Endometrial microvascular endothelial cells (primary cell): ENCODE results near the gene NUSAP1. TPM values are rescaled to one million over a fixed set of nuclear protein-coding genes. Genes with fewer than 3 reads are reported as not detected.
"Not testable (repeated sequence)": the region's sequence is repeated elsewhere in the genome, so short reads cannot be mapped to it uniquely, and the experiment has no call there.

Source experiments
- in situ Hi-C: cut with HindIII; loops from 2 replicates; pipeline ENCODE4 v1.10.0; 2017; ENCODE audit warnings: low sequenced_read_pairs, low pct_unique_long_range_greater_than_20kb; ENCODE audit errors: inconsistent ontology term
- total RNA-seq: library from RNA; depleted of rRNA; stranded (reverse); fragments of >200 nt; gene quantifications from one replicate; pipeline ENCODE4 v1.2.3, GENCODE V29; 2015; ENCODE audit errors: inconsistent ontology term

Gene NUSAP1, protein sequence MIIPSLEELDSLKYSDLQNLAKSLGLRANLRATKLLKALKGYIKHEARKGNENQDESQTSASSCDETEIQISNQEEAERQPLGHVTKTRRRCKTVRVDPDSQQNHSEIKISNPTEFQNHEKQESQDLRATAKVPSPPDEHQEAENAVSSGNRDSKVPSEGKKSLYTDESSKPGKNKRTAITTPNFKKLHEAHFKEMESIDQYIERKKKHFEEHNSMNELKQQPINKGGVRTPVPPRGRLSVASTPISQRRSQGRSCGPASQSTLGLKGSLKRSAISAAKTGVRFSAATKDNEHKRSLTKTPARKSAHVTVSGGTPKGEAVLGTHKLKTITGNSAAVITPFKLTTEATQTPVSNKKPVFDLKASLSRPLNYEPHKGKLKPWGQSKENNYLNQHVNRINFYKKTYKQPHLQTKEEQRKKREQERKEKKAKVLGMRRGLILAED
- 107 TPM for total RNA-seq

DNA sequence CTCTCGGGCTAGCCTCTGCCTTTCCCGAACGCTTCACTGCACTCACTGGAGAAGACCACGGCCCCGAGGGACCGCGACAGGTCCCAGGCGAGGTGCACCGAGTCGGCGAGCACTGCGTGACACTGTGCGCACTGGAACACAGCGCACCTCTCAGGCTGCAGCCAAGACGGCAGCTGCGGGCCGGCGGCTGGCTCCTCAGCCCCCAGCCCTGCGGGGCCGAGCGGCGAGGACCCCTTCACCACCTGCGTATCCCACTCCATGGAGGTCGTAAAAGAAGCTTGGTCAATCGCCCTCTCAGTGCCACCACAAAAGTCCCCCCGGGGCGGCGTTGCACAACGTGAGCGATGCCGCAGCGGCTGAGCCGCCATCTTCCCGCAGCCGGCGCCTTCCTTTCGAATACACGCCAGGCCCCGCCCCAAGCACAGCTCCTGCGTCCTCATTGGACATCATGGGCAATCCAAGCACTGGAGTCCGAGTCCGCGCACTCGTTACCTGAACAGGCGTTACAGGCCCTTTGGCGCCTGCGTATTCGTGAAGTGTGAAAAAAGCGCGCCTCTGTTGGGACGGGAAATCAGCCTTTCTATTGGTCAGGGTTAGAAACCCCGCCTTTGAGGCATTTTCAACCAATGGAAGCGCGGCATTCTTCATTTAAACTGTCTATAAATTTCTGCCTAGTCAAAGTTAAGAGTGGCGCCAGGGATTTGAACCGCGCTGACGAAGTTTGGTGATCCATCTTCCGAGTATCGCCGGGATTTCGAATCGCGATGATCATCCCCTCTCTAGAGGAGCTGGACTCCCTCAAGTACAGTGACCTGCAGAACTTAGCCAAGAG is at the start of gene NUSAP1, which contains the start of gene OIP5:
Gene NUSAP1, plus strand, starts transcription at position 688 of the 832 bp plus-strand sequence. Its CDS starts 77 bp downstream, at position 765.
Gene OIP5, minus strand, starts transcription at position 398 of the 832 bp plus-strand sequence. Its CDS starts 30 bp downstream, at position 368.
- in situ Hi-C loops: no loop called here

DNA sequence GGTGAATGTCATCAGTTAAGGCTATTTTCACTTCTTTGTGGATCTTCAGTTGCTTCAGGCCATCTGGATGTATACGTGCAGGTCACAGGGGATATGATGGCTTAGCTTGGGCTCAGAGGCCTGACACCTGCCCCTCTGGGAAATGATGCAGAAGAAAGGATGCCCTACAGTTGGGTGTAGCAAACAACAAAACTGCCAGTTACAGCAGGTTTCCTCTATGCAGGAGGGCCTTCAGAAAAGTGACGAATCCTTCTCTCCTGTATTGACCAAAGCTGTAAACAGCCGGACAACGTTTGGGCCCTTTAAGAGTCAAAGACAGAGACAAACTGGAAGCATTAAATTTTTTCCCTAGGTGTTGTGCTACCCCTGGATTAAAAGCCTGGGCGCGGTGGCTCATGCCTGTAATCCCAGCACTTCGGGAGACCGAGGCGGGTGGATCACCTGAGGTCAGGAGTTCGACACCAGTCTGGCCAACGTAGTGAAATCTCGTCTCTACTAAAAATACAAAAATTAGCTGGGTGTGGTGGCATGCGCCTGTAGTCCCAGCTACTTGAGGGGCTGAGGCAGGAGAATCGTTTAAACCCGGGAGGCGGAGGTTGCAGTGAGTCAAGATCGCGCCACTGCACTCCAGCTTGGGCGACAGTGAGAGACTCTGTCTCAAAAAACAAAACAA is 49.6 kb upstream of the NUSAP1 start:
- in situ Hi-C loops: not testable (repeated sequence)

DNA sequence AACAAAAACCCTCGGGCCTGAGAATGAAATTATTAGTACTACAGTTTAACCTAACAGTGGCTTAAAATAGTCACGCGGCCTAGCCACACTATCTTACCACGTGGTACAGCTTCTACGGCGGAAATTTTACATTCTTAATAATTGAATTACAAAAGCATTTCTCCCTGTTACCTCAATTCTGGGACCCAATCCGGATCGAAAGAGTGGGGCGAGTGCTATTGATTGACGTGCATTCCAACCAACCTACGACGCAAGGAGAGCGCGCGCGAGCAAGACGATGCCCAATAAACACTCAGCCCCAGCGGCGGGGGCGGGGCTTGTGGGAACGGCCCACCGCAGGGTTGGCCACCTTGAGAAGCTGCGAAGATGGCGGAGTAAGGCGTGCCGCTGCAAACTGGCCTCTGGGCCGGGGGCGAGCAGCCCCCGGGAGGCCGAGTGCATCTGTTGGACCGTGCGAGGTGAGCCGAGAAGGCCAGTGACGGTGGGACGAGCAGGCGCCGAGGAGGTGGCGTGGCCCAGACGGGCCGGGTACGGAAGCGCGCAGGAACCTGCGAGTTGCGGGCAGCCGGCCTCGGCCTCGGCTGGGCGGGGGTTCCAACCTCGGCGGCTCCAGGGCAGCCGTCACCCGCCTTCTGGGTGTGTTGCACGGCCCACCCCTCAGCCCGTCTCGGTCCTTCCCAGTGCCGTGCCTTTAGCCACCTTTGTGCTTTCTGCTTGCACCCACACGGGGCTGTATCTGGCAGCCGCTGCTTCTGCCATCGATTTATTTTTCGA is 48.8 kb upstream of the NUSAP1 start:
- in situ Hi-C loops: no loop called here

DNA sequence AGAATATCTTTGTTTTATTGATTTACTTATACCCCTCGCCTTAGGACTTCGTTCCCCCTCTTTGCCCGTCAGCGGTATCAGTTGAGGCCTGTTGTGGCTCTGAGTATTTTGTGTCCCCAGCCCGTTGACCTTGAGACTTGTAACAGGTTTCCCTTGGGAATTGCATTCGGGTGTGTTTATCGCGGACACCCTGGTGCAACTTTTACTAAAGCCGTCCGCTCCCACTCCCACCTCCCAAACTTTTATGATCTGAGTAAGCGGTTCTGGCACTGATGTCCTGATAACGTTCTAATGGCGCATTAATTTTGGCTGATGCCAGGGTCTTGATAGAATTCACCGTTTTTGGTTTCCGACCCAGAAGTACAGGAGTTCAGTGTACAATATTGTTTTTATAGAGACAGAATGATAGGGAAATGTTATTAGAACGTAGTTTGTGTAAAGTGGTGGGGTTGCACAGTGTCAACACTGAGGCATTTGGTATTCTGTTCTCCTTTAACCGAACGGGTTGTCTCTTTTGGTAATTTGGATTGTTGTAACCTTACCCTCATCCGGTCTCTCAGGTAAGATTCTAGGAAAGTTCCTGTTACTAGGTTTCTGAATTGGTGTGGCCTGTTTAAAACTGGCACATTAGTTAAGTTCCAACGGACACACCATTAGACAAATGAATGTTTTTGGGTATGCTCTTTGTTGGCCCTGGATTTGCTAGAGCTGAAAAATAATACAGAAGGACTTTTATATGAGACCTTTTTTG is 48.1 kb upstream of the NUSAP1 start:
- in situ Hi-C loops: no loop called here

DNA sequence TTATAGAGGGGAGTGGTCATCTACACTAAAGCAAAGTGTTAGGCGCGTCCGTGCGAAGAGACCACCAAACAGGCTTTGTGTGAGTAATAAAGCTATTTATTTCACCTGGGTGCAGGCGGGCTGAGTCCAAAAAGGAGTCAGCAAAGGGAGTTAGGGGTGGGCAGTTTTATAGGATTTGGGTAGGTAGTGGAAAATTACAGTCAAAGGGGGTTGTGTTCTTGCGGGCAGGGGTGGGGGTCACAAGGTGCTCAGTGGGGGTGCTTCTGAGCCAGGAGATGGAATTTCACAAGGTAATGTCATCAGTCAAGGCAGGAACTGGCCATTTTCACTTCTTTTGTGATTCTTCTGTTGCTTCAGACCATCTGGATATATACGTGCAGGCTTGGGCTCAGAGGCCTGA is 47.4 kb upstream of the NUSAP1 start:
- in situ Hi-C loops: no loop called here

DNA sequence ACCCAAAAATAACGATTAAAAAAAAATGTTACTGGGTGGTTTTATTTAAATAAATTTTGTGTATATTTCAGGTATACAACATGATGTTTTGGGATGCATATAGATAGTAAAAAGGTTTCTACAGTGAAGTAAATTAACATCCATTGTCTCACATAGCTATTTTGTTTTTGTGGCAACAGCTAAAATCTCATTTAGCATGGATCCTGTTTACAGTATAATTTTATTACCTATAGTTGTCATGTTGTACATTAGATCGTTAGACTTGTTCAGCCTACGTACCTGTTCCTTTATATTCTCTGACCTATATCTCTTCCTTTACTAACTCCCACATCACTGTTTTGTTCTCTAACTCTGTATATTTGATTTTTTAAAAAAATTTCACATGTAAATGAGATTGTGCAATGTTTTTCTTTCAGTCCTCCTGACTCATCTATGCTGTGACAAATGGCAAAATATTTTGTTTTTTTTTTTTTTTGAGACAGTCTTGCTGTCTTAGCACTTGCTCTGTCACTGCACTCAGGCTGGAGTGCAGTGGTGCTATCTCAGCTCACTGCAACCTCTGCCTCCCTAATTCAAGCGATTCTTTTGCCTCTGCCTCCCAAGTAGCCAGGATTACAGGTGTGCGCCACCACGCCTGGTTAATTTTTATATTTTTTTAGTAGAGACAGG is 45.9 kb upstream of the NUSAP1 start:
- in situ Hi-C loops: no loop called here

DNA sequence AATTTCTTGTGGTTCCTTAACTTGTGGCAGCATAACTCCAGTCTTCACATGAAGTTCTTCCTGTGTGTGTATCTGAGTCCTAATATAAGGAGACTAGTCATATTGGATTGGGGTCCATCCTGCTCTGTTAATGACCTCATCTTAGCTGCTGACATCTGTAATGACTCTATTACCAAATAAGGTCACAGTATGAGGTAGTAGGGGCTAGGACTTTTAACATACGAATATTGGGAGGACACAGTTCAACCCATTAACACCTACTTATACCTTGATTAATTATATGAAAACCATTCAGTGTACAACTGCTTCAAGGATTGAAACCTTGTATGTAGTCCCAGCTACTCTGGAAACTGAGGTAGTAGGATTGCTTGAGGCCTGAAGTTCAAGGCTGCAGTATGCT is 44.2 kb upstream of the NUSAP1 start:
- in situ Hi-C loops: no loop called here

DNA sequence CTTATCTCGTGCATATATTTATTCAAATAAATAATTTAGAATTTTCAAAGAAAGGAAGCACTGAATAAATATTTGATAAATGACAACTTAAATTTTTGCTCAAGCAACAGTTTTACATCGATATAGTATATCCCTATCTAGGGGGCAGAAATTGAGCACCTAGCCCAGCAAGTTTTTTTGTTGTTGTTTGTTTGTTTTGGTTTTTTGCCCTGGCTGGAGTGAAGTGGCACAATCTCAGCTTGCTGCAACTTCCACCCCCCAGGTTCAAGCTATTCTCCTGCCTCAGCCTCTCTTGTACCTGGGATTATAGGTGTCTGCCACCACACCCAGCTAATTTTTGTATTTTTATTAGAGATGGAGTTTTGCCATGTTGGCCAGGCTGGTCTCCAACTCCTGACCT is 42.7 kb upstream of the NUSAP1 start:
- in situ Hi-C loops: no loop called here

DNA sequence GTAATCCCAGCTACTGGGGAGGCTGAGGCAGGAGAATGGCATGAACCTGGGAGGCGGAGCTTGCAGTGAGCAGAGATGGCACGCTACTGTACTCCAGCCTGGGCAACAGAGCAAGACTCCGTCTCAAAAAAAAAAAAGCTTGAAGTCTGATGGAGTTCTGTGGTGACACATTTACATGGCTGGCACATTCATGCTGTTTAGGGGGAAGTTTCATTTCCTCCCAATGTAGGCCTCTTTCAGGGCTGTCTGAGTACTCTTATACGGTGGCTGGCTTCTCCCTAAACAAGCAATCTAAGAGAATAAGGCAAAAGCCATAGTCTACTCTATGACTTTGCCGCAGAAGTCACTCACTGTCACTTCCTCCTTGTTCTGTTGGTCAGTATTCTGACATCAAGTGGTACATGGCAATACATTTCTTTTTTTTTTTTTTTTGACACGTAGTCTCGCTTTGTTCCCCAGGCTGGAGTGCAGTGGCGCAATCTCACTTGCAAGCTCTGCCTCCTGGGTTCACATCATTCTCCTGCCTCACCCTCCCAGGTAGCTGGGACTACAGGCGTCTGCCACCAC is 41.5 kb upstream of the NUSAP1 start:
- in situ Hi-C loops: no loop called here

DNA sequence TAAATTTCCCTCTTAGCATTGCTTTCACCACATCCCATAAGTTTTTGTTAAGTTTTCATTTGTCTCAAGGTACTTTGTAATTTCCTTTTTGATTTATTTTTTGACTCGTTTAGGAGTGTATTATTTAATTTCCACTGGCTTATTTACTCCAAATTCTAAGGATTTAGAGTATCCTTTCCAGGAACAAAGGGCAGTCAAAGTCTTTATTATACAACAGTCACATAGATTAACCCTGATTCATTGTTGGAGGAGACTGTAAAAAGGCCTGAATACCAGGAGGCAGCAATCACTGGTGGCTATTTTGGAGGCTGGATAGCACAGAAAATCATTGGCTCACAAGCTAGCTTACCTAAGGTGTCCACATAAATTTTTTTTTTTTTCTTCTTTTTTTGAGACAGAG is 40.2 kb upstream of the NUSAP1 start:
- in situ Hi-C loops: no loop called here

DNA sequence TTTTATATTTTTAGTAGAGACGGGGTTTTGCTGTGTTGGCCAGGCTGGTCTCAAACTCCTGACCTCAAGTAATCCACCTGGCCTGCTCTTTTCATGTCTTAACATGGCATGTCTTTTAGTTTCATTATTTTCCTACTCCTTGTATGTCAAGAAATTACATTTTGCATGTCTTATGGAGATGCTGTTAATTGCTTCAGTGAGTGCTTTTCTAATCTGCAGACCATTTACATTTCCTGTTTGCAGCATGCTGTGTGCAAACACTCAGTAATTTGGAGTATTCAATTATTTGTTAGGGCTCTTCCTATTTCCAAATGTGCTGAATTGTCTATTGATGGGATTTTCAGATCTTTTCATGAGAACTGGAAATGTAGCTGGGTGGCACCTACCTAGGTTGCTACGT is 31.5 kb upstream of the NUSAP1 start:
- in situ Hi-C loops: not testable (repeated sequence)

DNA sequence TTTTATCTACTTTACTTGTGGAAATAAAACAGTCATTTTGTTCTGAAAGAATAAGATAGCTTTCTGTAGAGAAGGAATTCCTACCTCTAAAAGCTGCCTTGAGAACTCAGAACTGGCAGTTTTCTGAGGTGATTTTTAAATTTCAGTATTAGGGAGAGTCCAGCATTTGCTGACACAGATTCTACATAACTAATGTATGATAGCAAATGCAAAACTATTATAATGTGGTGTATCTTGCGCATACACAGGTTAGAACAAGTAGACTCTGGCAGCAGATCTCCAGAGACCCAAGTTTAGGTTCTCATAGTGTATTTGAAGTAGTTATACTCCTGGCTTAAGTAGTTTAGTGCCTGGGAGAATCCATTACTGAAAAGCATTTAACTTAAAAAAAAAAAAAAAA is 31.1 kb upstream of the NUSAP1 start:
- in situ Hi-C loops: no loop called here

DNA sequence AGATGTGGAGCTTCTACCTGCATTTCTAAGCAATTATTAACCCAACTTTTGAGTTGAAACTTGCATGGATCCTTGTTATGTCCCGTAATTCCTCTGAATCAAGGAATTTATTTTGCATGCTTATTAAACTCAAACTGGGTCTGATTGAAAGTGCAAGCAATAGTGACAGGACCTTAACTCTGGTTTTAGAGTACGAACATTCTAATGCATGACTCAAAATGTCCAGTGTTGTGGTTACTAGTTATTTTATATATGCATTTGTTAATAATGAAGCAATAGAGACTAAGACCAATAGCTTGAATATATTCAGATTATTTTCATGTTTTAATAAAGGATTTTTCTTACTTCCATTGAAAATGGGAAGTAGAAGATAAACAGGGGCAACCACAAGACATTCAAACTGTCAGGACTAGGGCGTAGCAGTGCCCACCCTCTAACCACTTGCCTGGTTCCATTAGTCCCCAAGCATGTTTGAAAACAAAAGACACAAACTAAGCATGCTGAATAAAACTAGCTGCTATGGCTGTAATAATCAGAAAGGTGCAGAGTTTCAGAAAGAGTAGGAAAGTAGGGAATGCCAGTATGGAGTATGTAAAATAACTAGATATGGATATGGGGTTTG is 28.4 kb upstream of the NUSAP1 start:
- in situ Hi-C loops: no loop called here

DNA sequence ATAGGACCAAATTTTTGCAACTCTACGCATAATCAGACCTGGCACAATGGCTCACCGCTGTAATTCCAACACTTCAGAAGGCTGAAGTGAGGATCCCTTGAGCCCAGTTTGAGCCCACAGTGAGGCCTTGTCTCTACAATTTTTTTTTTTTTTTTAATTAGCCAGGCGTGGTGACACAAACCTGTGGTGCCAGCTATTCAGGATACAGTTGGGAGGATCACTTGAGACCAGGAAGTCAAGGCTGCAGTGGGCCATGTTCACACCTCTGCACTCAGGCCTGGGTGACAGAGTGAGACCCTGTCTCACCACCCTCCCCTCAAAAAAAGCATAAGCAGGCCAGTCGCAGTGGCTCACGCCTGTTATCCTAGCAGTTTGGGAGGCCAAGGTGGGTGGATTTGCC is 25.0 kb upstream of the NUSAP1 start:
- in situ Hi-C loops: no loop called here

DNA sequence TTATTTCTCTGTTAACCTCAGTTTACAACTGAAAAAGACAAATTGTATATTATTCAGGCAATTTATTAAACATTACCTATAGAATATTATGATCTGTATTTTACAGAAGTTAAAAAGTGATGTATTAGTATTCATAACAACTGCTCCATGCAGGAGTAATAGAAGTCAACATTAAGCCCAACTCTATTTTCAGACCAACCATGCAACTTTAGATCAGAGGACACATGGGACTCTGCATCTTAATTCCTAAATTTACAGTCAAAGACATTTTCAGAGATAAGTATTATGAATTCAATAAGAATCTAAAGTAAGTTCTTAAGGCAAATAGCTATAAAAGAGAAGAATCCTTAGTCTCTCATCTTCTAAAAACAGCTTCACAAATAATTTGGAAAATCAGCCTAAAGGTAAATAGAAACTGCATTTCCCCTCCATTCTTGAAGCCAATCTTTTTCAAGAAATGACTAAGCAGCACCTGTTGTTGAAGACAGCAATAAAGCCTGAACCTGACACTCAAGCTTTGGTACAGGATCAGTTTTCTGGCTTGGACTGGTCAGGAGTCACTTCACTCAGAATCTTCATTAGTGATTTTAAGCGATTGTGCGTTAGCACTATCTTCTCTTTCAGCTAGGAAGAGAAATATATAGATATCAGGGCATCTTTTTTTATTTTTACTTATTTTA is 23.3 kb upstream of the NUSAP1 start:
- in situ Hi-C loops: no loop called here

DNA sequence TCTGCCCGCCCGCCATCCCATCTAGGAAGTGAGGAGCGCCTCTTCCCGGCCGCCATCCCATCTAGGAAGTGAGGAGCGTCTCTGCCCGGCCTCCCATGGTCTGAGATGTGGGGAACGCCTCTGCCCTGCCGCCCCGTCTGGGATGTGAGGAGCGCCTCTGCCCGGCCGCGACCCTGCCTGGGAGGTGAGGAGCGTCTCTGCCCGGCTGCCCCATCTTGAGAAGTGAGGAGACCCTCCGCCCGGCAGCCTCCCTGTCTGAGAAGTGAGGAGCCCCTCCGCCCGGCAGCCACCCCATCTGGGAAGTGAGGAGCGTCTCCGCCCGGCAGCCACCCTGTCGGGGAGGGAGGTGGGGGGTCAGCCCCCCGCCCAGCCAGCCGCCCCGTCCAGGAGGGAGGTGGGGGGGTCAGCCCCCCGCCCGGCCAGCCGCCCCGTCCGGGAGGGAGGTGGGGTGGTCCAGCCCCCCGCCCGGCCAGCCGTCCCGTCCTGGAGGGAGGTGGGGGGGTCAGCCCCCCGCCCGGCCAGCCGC is 11.8 kb upstream of the NUSAP1 start:
- in situ Hi-C loops: not testable (repeated sequence)
